ENCODE data around the gene IL17C.

DNA sequence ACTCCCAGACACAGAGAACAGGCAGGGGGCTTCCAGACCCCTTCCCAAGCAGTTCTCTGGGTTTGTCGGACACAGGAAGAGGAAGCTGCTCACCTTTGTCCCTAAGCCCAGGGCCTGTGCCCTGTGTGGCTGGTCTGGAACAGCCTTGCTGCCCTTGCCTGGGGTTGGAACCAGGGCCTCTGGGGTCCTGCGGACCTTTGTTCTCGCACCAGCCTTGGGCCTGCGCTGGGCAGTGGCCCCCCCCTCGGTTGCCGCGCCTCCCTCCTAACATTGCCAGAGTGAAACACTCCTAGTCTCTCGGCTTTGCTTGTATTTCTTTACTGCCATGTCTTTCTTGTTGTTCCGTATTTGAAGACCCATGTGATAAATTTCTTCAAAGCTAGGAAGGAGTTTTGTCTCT, 8.5 kb upstream of the IL17C start:
- TF ChIP-seq, protein P1, sequence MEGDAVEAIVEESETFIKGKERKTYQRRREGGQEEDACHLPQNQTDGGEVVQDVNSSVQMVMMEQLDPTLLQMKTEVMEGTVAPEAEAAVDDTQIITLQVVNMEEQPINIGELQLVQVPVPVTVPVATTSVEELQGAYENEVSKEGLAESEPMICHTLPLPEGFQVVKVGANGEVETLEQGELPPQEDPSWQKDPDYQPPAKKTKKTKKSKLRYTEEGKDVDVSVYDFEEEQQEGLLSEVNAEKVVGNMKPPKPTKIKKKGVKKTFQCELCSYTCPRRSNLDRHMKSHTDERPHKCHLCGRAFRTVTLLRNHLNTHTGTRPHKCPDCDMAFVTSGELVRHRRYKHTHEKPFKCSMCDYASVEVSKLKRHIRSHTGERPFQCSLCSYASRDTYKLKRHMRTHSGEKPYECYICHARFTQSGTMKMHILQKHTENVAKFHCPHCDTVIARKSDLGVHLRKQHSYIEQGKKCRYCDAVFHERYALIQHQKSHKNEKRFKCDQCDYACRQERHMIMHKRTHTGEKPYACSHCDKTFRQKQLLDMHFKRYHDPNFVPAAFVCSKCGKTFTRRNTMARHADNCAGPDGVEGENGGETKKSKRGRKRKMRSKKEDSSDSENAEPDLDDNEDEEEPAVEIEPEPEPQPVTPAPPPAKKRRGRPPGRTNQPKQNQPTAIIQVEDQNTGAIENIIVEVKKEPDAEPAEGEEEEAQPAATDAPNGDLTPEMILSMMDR (IDR thresholded peaks at IDR 0.05): no peak
- TF ChIP-seq POLR2A (IDR thresholded peaks at IDR 0.05) (no peak), POLR2AphosphoS5 (IDR thresholded peaks at IDR 0.05) (no peak)

All from prostate gland (tissue), 2 donors.